ENCODE data around the gene MAMLD1. TPM values are rescaled to one million over a fixed set of nuclear protein-coding genes. Genes with fewer than 3 reads are reported as not detected.

Gene MAMLD1
- total RNA-seq, 4 donors from 2014 or later, result 1.2 to 2.0 (median 1.6) TPM

GRCh38 chrX:150450519-150451177, 87.5 kb downstream of the MAMLD1 start:
- in situ Hi-C loops (cut with MboI; ENCODE audit: low sequenced_read_pairs in 4 of 4), result no loop called here
- no peak overlapping the region for H3K27ac ChIP-seq

GRCh38 chrX:150451953-150452352, 88.8 kb downstream of the MAMLD1 start:
- in situ Hi-C loops (cut with MboI; ENCODE audit: low sequenced_read_pairs in 4 of 4) (no loop called here), intact Hi-C loops (cut with DNase I; ENCODE audit: low total_unique reads) (no loop called here)
- H3K4me3 ChIP-seq, result no peak overlapping the region
- peaks cover 6 to 15% of the 10 kb centered on the region in 2 donors for H3K4me1 ChIP-seq
- H3K9me3 ChIP-seq, result no peaks in the 10 kb centered on the region
- ATAC-seq (no peak), DNase-seq (no peak)
- H3K36me3 ChIP-seq, result no peaks in the 10 kb centered on the region
- H3K27ac ChIP-seq, result no peak overlapping the region
- H3K27me3 ChIP-seq, result no peaks in the 10 kb centered on the region
- no peak for TF ChIP-seq POLR2A (IDR thresholded peaks at IDR 0.05)
- no peak for TF ChIP-seq CTCF (IDR thresholded peaks at IDR 0.05 in 4 of 5, conservative IDR thresholded peaks at IDR 0.05 in 1 of 5)

More at GRCh38 chrX:150450519-150451177, 87.5 kb downstream of the MAMLD1 start:
- H3K4me3 ChIP-seq, result no peak overlapping the region
- ATAC-seq, result no peak
- peaks cover 6 to 12% of the 10 kb centered on the region in 2 donors for H3K4me1 ChIP-seq
- intact Hi-C loops (cut with DNase I; ENCODE audit: low total_unique reads), result no loop called here
- no peaks in the 10 kb centered on the region for H3K27me3 ChIP-seq
- no peak for DNase-seq
- H3K9me3 ChIP-seq, result no peaks in the 10 kb centered on the region
- TF ChIP-seq CTCF (IDR thresholded peaks at IDR 0.05 in 4 of 5, conservative IDR thresholded peaks at IDR 0.05 in 1 of 5) (no peak), POLR2A (IDR thresholded peaks at IDR 0.05) (no peak)
- no peaks in the 10 kb centered on the region for H3K36me3 ChIP-seq

GRCh38 chrX:150454083-150454482, 91.0 kb downstream of the MAMLD1 start:
- no peaks in the 10 kb centered on the region for H3K36me3 ChIP-seq
- H3K27me3 ChIP-seq, result no peaks in the 10 kb centered on the region
- ATAC-seq (no peak), DNase-seq (no peak)
- H3K27ac ChIP-seq, result peak overlapping the region in 1 of 4 donors; percentile 25
- no peaks in the 10 kb centered on the region for H3K9me3 ChIP-seq
- H3K4me1 ChIP-seq, result peaks cover 6 to 15% of the 10 kb centered on the region in 2 donors
- no peak overlapping the region for H3K4me3 ChIP-seq
- TF ChIP-seq CTCF (IDR thresholded peaks at IDR 0.05 in 4 of 5, conservative IDR thresholded peaks at IDR 0.05 in 1 of 5), result no peak
- no peak for TF ChIP-seq POLR2A (IDR thresholded peaks at IDR 0.05)
- intact Hi-C loops (cut with DNase I; ENCODE audit: low total_unique reads) (no loop called here), in situ Hi-C loops (cut with MboI; ENCODE audit: low sequenced_read_pairs in 4 of 4) (no loop called here)

GRCh38 chrX:150454508-150455214, 91.5 kb downstream of the MAMLD1 start:
- no peak for TF ChIP-seq POLR2A (IDR thresholded peaks at IDR 0.05)
- TF ChIP-seq CTCF (IDR thresholded peaks at IDR 0.05 in 4 of 5, conservative IDR thresholded peaks at IDR 0.05 in 1 of 5), result no peak
- DNase-seq (no peak), ATAC-seq (no peak)
- in situ Hi-C loops (cut with MboI; ENCODE audit: low sequenced_read_pairs in 4 of 4) (no loop called here), intact Hi-C loops (cut with DNase I; ENCODE audit: low total_unique reads) (no loop called here)
- Histone ChIP-seq H3K27ac (no peak overlapping the region), H3K9me3 (no peaks in the 10 kb centered on the region), H3K4me1 (peaks cover 6 to 15% of the 10 kb centered on the region in 2 donors), H3K36me3 (no peaks in the 10 kb centered on the region), H3K27me3 (no peaks in the 10 kb centered on the region), H3K4me3 (no peak overlapping the region)

Data from gastrocnemius medialis (tissue), 4 donors.